NCI-H510A treated with DMSO at 0.1 percent for 48 hours (cell line): ENCODE results near the gene KIAA0586.
"Not testable (repeated sequence)": the region's sequence is repeated elsewhere in the genome, so short reads cannot be mapped to it uniquely, and the experiment has no call there.

Source experiments
- DNase-seq: peaks from one replicate; lab custom pipeline; 2025; lab: John Stamatoyannopoulos, UW

Gene KIAA0586

DNA sequence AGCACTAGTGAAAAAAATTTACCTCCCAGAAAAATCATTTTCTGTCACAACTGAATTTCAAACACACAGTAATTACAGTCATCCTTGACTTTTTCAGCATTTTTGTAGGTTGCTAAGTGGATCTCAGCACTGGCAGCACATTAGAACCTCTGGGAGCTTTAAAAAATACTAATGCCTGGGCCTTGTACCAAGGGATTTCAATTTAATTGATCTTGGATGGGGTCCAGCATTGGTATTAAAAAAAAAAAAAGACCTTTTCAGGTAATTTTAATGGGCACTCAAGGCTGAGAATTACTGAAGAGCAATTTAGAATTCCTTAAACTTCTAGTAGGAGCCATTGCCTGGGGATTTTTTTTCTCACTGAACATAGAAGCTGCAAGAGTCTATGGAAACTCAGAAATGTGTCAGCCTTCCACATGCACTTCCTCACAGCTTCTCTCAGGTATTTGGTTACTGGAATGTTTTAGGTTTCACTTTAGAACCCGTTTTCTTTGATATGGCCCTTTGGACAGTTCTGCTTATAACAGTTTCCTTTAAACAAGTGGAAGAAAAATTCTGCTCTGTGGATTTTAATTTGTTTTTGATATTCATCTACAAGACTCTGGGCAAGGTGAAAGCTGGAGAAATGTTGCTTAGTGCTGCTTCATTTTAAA, 121.7 kb downstream of the KIAA0586 start:
- no peak for DNase-seq

DNA sequence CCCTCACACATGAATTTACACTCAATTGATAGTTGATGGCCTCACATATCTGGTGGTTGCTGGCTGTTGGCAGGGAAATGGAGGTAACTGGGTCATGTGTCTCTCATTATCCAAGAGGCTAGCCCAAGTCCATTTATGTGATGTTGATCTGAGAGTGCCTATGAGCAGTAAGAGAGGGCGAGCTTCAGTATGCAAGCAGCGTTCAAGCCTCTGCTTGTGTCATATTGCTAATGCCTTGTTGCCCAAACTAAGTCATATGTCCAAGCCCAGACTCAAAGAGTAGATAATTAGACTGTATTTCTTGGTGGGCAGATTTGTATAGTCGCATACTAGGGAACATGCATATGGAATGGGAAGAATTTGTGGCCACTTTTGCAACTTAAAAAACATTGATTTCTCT, 126.4 kb downstream of the KIAA0586 start:
- no peak for DNase-seq

DNA sequence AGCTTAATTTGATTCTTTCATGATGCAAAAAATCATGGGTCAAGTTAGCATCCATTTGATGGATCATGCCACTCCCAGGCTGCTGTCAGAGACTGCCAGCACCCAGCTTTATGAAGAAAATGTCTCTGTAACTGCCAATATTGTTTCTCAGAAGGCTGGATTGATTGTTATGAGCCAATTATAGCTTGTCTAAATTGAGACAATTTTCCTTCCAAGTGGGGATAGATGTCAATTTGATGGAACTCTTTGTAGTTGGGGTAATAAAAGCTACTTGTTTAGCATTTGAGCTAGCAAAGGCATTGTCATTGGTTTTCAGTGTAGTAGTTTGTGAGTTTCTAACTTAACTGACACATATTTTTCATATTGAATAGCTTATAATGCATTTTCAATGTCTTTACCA, 128.1 kb downstream of the KIAA0586 start:
- no peak for DNase-seq

DNA sequence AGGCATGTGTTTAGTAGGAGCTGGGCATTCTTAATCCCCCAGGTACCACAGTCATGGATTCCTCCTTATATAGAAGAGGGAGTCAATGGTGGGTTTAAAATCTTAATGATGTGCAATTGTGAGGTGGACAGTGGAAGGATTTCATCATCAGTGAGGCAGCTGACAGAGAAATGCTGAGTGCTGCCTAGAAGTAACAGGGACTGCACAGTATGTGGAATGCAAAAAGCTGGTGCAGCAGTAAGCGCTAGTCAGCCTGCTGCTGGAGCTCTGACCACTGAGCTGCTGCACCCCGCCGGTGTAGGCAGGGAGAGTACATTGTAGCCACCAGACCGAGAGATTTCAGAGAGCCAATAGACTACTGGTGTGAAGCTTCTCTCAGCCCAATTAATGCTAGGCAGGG, 129.7 kb downstream of the KIAA0586 start:
- no peak for DNase-seq

DNA sequence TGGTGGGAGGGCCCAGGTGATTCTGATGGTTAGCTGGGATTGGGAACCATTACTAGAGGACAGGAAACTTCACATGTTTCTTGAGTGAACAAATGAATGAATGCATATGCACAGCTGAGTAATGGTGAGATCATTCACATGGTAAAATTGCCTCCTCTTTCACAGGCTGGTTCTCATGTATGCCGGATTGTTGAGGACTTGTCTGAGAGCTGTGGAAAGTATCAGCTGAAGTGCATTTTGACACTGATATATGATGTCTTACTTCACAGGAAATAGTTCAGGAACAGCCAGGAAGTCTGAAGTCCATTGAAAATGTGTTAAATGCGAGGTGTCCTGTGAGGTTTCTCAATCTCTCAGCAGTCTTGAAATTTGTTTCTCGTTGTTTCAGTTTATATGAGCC, 132.7 kb downstream of the KIAA0586 start:
- no peak for DNase-seq

DNA sequence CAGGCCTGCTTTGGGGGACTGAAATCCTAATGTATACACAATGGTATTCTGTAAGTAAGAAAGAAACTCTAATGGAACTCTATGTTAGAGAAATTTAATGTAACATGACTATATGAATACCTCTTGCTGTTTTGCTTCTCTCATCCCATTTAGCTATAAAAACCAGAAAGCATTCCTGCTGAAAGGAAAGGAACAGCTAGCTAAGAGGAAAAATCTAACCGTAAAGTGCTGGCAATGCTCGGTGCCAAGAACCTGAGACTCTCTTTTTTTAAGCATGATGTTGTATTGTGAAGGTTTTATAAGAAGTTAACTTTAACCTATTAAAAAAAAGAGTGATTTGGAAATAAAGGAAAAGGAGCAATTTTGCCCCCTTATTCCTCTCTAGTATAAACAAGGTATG, 134.6 kb downstream of the KIAA0586 start:
- DNase-seq, result no peak

DNA sequence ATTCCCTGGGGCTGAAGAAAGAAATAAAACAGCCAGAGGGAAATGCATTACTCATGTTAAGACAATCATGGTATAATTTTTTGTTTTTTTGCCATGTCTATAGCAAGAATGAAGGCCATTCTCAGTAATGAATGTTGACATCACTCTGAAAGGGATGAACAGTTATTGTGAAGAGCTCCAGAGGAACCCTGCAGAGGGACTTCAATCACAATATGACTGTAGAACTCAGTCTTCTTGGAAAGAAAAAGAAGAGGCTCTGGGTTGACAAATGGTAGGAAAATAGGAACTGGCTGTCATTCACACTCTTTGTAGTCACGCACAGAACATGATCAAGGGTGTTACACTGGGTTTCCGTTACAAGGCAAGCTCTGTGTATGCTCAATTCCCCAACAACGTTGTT, 136.5 kb downstream of the KIAA0586 start:
- no peak for DNase-seq

DNA sequence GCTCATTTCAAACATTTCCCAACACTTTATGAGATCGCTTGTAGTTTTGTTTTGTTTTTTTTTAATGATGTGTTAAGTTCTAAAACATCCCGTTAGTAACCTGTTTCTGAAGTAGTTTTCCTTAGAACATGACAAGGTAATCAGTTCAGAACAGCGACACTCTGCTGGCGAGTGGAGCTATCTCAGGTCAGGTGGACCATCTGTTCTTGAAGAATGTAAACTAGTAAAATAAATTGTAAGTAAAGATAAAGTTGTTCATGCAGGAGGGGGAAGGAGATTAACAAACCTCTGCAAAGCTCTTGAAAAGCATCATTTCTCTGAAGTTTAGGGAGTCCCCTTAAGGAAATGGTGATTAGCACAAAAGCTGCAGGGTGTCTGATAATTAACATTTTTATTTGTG, 138.3 kb downstream of the KIAA0586 start:
- DNase-seq, result no peak

DNA sequence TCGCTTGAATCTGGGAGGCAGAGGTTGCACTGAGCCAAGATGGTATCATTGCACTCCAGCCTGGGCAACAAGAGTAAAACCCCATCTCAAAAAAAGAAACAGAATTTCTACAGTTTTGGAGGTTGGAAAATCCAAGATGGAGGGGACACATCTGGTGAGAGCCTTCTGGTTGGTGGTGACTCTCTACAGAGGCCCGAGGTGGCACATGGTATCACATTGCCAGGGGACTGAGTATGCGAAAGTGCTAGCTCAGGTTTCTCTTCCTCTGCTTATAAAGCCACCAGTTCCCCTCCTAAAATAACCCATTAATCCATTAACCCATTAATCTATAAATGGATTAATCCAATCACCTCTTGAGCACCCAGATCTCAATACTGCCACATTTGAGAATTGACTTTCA, 139.5 kb downstream of the KIAA0586 start:
- DNase-seq, result no peak

DNA sequence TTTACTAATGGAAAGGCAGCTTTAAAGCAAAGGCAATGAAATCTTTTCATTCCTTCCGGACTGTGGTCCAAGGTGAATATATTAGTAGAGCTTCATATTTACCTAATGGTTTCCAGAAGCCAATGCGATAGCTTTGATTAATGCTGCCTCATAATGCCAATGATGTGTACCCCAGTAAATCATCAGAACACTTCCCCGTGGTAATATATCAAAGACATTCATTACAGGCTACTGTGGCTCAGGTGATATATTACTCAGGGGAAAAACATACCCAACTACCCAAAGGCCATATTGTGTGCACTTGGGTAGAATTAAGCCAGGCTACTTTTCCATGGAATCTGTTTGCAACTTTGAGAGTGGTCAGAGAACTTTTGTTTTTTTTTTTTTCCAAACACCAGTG, 140.8 kb downstream of the KIAA0586 start:
- DNase-seq, result no peak

DNA sequence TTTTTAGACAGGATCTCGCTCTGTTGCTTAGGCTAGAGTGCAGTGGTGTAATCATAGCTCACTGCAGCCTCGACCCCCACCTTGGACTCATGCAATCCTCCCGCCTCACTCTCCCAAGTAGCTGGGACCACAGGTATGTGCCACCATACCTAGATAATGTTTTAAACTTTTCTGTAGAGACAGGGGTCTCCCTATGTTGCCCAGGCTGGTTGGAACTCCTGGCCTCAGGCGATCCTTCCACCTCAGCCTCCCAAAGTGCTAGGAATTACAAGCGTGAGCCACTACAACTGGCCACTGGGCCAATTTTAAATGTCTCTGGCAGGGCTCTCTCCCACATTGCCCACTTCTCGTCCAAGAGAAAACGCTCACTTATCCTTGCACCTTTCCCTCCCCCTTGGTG, 143.7 kb downstream of the KIAA0586 start:
- DNase-seq, result no peak

DNA sequence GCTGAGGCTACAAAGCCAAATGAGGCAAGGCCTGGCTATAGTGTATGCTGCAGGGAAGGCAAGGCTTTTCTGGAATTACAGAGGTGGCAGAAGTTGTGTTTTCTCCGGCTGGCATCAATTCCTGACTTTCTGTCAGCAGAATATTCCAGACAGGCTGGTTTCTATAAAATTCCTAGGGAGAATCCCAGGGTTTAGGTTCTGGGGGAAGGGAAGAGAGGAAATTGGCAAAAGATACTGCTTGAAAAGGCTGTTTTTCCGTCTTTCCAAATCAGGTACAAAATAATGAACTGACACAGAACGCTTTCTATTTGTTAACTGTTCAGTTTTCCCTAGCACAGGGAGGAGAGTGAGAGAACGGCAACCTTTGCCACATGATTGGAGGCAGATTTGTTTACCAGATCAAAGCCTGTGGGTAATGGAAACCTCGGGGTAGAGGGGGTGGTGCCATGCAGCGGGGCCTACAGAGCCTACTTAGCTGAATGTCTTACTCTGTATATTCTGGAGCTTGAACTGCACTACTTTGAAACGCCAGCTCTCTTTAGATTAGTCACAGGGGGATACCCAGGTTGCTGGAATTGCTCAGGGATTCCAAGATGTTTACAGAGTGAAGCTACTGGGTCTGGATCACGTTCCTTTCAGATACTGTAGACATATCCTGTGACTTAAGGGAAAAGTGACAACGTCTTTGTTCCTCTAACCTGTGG, 144.4 kb downstream of the KIAA0586 start:
- no peak for DNase-seq

DNA sequence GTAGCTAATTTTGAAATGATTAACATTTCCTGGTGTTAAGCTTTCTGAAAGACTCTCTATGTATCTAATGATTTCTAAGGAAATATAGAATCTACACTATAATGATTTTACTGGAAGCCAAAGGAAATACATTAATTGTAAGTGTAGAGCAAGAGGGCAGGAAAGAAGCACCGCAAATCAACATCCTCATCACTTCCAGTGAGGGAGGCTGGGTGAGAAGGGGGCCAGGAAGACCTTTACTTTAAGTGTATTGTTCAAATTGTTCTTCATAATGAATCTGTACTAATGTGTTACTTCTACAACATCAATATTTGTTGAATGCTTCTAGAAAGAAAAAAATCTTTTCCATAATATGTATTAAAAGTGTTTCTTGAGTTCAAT, 144.9 kb downstream of the KIAA0586 start:
- no peak for DNase-seq

DNA sequence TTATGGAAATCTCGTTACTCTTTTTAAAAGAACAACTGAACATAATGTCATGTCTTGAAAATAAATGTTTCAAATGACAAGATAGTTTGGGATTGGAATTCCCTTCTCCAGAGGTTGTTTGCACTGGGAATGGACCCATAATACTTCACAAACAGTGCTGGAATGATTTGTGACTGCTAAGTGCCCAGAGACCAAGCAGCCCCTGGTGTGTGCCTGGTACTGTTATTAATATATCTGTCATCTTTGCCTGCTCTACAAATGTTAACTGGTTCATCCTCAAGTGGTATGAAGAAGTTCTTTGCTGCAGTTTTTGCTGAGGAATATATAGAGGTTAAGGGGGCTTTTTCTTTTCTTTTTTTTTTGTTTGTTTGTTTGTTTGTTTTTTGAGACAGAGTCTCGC, 145.3 kb downstream of the KIAA0586 start:
- no peak for DNase-seq

DNA sequence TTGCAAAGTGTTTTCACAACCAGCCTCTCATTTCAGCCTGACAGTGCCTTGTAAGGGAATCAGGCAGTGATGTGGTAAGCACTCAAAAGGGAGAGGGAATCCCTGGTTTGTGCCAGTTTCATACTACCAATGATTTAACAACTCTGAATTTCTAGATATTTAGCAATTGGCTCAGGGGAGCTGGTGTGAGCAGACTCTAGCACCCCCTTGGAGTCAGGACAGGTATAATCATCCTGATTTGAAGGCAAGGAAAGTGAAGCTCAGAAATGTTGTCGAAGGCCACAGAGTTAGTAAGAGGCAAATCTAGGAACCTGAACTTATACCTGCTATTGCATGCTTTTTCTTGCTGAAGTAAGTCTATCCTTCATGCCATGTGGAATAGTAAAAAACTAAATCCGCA, 147.1 kb downstream of the KIAA0586 start:
- DNase-seq, result no peak

DNA sequence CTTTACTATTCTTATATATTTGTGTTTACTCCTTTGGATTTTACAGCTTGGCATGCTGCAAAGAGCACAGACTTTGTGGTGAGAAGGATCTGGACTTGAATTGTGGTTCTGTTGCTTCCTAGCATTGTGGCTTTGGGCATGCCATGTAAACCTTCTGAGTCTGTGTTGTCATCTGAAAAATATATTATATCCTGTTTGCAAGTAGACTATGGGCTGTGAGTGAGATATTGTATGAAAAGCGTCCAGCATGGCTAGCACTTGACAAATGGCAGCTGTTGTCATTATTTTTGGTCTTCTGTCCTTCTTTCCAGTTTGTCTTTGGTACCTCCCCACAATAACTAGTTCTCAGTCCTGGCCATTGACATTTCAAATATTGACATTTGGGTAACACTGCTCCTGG, 148.4 kb downstream of the KIAA0586 start:
- DNase-seq, result no peak

DNA sequence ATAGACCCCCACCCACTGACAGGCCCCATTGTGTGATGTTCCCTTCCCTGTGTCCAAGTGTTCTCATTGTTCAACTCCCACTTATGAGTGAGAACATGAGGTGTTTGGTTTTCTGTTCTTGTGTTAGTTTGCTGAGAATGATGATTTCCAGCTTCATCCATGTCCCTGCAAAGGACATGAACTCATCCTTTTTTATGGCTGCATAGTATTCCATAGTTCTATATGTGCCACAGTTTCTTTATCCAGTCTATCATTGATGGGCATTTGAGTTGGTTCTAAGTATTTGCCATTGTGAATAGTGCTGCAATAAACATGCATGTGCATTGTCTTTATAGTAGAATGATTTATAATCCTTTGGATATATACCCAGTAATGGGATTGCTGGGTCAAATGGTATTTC, 152.5 kb downstream of the KIAA0586 start:
- not testable (repeated sequence) for DNase-seq

DNA sequence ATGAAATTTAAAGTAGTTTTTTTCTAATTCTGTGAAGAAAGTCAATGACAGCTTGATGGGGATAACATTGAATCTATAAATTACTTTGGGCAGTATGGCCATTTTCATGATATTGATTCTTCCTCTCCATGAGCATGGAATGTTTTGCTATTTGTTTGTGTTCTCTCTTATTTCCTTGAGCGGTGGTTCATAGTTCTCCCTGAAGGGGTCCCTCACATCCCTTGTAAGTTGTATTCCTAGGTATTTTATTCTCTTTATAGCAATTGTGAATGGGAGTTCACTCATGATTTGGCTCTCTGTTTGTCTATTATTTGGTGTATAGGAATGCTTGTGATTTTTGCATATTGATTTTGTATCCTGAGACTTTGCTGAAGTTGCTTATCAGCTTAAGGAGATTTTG, 153.9 kb downstream of the KIAA0586 start:
- DNase-seq, result not testable (repeated sequence)

DNA sequence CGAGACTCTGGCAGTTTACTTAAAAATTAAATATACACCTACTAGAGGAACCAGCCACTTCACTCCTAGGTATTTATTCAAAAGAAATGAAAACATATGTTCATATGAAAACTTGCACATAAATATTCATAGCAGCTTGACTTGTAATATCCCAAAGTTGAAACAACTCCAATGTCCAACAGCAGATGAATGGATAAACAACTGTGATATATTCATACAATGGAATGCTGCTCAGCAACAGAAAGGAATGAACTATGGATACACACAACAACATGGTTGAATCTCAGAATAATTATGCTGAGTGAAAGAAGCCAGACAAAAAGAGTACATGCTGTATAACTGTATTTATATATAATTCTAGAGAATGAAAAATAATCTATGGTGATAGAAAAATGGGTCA, 156.9 kb downstream of the KIAA0586 start:
- DNase-seq, result no peak

DNA sequence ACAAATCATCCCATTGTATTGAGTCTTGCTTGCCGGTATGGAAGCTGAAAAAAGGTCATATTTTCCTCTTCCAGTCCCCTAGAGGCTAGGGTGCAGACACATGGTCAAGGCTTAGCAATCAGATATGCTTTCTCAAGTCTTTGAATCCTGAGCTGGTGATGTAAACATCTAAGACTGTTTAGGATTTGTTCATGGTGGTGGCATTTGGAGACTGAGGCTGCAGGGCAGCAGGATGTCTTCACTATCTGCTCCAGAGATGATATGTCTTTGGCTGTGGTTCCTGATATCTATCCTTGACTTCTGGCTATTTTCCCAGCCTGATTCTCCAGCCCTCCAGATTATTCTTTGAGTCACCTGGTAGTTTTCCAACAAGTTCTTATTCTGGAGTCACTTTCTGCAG, 159.8 kb downstream of the KIAA0586 start:
- DNase-seq, result no peak

DNA sequence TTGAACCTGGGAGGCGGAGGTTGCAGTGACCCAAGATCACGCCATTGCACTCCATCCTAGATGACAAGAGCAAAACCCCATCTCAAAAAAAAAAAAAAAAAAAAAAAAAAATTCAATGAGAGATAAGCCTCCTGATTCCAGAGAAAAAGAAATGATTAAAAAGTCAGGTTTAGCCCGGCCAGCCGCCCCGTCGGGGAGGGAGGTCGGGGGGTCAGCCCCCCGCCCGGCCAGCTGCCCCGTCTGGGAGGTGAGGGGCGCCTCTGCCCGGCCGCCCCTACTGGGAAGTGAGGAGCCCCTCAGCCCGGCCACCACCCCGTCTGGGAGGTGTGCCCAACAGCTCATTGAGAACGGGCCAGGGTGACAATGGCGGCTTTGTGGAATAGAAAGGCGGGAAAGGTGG, 160.8 kb downstream of the KIAA0586 start:
- DNase-seq, result not testable (repeated sequence)

DNA sequence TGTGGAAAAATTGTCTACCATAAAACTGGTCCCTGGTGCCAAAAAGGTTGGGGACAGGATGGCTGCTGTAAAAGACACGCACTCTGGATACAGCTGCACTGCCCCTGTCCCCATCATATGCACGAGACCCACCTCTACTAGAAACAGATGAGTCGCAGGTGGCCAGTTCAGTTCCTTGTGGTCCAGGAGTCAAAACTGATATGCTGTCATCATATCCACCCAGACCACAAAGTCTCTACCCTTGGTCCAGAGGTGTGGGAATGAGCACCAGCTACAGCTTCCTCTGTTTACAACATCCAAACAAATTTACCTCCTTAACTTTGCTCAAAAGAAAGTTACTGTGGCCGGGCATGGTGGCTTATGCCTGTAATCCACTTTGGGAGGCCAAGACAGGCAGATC, 166.5 kb downstream of the KIAA0586 start:
- DNase-seq, result no peak

DNA sequence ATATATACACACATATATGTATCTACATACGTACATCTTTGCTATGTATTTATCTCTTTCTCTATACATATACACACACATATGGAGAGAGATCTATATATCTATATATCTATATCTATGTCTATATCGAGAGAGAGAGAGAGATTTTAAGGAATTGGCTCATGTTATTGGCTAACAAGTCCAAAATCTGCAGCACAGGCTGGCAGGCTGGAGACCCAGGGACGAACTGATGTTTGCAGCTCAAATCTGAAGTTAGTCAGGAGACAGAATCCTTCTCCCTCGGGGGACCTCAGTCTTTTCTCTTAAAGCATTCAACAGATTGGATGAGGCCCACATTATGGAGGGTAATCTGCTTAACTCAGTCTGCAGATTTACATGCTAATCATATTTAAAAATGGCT, 169.5 kb downstream of the KIAA0586 start:
- no peak for DNase-seq
